GM12872 (cell line): ENCODE results near the gene NACAD.

Experiments
- TF ChIP-seq, protein P1 (sequence below): IDR thresholded peaks from 3 replicates; pipeline ENCODE4 v1.5.1; 2011; ENCODE audit warnings: low read depth, mild to moderate bottlenecking, low read length, moderate library complexity; ENCODE audit not compliant: insufficient read depth

Gene NACAD

DNA sequence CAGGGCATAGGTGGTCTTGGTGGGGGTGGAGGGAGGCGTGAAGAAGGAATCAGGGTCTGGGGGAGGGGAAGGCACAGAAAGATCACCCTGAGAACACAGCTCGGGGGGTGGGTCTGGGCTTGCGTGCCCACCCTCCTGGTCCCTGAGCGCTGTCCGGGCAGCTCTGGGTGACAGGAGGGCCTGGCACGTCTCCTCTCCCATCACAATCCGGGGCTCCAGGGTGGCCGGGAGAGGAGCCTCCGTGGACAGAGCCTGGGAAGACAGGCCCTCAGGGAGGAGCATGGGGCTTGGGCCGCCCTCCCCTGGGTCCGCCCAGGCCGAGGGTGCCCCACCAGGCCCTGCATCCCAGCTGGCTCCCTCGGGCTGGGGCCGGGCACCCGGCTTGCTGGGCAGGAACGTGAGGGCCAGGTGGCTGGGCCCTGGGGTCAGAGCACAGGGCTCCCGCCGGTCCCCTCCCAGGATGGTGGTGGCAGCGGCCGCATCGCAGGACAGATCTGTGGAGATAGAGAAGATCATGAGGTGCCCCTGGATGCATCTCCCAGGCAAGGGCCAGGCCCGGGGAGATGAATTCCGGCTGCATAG lies 3.1 kb downstream of the NACAD start:
- TF ChIP-seq, protein P1, sequence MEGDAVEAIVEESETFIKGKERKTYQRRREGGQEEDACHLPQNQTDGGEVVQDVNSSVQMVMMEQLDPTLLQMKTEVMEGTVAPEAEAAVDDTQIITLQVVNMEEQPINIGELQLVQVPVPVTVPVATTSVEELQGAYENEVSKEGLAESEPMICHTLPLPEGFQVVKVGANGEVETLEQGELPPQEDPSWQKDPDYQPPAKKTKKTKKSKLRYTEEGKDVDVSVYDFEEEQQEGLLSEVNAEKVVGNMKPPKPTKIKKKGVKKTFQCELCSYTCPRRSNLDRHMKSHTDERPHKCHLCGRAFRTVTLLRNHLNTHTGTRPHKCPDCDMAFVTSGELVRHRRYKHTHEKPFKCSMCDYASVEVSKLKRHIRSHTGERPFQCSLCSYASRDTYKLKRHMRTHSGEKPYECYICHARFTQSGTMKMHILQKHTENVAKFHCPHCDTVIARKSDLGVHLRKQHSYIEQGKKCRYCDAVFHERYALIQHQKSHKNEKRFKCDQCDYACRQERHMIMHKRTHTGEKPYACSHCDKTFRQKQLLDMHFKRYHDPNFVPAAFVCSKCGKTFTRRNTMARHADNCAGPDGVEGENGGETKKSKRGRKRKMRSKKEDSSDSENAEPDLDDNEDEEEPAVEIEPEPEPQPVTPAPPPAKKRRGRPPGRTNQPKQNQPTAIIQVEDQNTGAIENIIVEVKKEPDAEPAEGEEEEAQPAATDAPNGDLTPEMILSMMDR, result no peak

DNA sequence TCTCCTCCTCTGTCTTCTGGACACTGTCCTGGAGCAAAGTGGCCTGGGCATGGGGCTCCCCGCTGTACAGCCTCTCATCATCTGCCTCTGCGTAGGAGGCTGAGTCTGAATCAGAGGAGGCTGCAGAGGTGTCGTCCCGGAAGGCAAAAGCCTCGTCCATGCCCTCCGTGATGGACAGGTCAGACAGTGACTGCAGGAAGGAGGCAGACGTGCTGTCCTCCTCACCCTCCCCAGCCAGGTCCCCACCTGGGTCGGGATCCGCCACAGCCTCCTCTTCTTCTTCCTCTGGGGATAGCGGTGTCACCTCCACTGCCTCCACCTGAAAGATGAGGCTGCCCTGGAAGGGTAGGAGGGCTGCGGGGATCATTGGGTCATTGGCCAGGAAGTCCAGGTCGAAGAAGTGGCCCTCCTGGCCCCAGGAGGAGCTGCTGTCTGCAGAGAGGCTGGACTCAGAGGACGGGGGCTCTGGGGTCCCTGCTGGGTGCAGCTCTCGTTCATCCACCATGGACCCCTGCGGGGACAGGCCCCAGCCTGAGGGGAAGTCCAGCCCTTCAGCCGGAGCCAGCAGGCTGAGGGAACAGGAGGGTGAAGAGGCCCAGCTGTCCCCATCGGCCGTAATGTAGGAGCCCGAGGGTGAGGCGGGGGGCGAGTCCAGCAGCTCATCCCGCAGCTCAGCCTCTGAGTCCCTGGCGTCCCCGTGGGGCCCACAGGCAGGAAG lies 3.7 kb downstream of the NACAD start:
- TF ChIP-seq, protein P1, result no peak

DNA sequence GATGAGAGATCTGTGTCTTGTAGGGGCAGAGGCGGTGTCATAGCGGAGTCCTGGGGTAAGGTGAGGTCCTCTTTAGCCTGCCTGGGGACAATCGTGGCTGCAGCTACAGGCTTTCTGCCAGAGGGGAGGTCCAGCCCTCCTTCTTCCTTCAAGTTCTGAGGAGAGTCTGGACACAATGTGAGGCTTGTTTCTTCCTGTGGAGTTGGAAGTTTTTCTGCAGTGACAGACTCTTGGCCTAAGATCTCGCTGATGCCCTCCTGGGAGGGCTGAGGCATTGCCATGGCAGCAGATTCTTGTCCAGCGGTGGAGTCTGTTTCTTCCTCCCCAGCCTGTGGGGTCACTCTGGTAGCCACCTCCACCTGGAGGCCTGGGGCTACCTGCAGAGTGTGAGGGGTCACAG lies 4.4 kb downstream of the NACAD start:
- TF ChIP-seq, protein P1, result no peak

DNA sequence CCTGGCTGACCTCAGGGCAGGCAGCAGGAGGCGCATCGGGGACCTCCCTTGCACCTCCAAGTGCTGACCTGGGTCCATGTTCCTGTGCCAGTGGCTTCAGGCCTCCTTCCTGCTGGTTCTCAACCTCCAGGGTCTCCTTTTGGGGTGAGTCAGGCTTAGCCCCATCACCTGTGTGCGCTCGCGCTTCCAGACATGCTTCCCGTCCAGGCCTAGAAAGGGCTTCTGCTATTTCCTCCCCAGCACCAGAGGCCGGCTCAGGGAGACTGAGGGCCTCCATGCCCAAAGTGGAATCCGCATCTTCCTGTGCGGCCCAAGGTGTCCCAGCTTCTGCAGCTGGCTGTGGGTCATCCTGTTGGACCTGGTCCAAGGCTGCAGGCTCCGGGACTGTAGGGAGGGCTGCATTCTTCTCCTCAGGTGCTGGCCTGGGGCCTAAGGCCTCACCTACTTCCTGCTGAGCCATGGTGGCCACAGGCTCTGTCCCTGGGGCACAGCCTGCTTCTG lies 5.9 kb downstream of the NACAD start:
- TF ChIP-seq, protein P1, result no peak

DNA sequence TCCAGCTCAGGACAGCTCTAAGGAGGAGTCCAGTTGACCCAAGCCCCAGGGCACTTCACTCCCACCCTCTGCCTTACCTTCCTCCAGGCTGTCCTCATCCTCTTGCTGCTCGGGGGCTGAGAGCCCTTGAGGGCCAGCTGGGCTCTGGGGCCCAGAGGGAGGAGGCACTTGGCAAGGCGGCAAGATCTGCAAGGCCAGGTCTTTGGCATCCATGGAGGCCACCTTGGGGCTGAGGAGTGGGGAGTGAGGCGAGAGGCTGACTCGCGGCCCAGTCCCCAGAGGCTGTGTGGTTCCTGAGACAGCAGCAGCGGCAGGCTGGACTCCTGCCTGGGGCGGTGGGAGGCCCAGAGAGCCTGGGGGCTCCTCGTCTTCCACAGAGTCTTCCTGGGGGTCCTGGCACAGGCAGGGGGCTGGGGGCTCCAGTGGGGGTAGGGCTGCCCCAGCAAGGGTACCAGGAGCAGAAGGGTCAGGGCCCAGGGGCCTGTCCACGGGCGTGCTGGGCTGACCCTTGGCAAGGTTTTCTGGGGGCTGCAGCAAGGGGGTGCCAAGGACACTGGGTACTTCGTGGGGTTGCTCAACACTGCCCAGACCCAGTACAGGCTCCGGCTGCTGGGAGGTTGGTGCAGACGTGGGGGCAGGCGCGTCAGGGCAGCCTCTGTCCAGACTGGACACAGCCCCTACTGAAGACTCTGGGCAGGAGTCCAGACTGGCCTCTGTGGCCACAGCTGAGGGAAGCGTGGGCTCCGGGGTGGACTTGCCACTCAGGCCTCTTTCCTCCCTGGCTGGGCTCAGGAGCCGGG lies 6.5 kb downstream of the NACAD start:
- TF ChIP-seq, protein P1, result no peak

DNA sequence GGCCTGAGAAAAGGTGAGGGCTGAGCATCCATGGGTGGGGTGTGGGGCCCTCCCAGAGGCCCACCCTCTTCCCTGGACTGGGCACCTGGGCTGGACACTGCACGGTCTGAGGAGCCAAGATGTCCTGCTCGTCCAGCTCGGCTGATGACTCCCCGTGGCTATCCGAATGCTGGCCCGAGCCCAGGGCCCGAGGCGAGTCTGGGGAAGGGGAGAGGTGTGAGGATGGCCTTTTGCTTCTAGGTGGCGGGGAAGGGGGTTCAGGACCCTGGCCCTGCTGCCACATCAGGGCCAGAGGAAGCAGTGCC lies 7.1 kb downstream of the NACAD start:
- TF ChIP-seq, protein P1, result no peak

DNA sequence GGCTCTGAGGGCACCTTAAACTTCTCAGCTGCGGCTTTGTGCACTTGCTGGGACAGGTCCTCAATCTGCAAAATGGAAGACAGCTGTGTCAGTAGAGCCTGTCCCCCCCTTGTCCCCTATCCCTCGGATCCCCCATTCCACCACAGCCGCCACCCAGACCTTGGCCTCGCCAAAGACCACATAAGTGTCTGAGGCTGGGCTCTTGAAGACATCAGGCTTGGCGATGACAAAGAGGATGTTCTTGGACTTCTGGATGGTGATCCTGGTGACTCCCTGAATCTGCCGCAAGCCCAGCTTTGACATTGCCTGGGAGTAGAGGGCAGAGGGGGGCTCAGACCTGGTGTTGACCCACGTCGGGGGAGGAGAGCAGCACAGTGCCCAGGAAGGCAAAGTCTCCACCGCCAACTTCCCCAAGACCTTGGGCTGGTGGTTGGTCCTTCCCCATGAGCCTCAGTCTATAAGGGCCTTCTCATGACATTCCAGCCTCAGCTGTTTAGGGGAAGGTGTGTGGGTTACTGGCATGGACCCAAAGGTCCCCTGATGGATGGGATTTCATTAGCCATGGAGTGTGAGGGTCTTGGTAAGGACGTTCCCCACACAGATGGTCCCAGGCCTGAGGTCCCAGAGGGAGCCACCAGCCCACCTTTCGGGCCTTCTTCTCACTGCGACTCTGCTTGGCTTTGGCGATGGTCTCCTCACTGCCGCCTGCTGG lies 7.7 kb downstream of the NACAD start:
- TF ChIP-seq, protein P1, result no peak
